CD4-positive, alpha-beta T cell treated with Interleukin-12 subunit alpha and Interleukin-12 subunit beta, for 1 hour (primary cell): ENCODE data around the gene PFKL.
"Not testable (repeated sequence)": the region's sequence is repeated elsewhere in the genome, so short reads cannot be mapped to it uniquely, and the experiment has no call there.

ENCODE experiments used
- DNase-seq: peaks from one replicate; pipeline ENCODE4 v3.0.0-alpha.2; 2020

PFKL gene

DNA sequence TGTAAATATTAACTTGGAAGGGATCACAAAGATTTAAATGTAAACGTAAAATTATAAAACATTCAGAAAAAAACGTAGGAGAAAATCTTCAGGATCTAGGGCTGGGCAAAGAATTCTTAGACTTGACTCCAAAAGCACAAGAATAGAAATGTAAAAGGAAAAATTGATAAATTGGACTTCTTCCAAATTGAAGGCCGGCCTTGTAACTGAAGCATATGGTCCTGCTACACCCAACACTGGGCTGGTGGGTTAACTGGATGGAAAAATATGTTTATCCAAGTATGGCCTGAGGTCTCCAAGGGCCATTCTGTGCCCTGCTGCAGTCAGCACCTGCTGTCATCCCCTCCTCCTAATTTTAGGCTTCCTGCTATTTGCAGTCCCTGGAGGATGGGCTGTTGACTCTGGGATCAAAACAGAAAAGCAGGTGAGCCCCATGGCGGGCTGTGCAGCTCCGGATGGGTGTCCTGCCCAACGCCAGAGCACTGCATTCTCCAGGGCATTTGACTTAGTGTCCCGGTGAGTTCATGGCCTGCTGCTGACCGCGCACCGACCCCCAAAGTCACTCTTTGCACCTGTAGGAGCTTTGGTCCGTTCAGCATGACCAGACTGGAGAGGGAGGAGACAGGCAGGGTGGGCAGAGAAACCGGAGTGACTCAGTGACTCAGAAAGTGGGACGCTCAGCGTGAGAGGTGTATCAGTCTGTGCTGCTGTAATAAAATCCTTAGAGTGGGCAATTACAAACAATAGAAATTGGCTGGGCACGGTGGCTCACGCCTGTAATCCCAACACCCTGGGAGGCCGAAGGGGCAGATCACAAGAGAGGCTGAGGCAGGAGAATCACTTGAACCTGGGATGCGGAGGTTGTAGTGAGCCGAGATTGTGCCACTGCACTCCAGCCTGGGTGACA lies 20.2 kb upstream of the PFKL start:
- DNase-seq: no peak

DNA sequence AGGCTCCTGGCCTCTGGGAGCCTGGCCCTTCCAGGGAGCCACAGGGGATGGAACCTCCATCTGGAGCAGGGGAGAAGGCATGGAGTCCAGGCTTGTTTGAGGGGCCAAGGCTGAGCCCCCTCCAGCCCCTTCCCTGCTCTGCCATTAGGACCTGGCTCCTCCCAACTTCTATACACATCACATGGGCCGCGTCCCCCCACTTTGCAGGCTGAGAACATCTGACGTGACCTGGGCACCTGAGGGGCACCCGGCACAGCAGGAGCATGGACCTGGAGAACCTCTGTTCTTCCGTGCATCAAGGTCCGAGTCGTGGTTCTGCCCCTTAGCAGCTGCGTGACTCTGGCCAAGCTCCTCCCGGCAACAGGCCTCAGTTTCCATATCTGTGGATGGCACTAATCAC lies 18.1 kb upstream of the PFKL start:
- DNase-seq: no peak

DNA sequence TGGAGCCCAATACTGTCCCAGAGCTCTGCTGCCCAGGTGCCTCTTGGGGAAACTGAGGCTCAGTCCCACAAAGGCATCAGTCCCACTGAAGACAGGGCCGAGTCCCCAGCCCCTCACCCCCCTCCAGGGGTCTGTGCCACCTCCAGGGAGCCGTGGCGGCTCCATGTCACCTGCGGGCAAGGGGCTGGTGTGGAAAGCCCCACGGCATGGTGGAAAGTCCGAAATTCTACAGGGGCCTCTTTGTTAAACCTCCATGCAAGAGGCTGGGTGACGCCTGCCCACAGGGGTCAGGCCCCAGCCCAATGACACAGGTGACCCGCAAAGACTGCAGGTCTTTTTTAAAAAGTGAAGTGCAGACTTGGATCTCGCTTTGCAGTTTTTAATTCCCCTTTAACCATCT lies 17.5 kb upstream of the PFKL start:
- no peak for DNase-seq

DNA sequence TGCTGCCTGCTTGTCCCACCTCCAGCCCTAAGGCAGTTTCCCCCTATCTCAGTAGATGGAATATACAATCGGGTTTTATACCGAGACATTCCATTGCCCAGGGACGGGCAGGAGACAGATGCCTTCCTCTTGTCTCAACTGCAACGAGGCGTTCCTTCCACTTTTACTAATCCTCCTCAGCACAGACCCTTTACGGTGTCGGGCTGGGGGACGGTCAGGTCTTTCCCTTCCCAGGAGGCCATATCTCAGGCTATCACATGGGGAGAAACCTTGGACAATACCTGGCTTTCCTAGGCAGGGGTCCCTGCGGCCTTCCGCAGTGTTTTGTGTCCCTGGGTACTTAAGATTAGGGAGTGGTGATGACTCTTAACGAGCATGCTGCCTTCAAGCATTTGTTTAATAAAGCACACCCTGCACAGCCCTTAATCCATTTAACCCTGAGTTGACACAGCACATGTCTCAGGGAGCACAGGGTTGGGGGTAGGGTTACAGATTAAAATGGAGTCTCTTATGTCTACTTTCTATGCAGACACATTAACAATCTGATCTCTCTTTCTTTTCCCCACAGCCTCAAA lies 16.6 kb upstream of the PFKL start:
- not testable (repeated sequence) for DNase-seq

DNA sequence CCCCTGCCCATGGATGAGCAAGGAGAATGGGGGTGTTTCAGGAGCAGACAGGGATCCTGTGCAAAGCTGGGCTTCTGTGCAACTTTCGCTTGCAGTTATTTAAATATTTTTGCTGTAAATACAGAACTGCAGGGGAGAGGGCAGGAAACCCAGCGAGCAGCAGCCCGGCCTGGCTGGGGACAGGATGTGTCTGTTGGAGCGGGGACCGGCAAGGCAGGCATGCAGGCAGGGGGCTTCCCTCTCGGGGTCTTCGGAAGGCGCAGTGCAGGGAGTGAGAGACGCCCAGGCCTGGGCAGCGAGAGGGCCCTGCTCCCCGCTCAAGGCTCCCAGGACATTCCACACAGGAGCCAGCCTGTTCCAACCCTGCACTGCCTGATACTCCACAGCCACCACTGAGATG lies 15.9 kb upstream of the PFKL start:
- DNase-seq: no peak

DNA sequence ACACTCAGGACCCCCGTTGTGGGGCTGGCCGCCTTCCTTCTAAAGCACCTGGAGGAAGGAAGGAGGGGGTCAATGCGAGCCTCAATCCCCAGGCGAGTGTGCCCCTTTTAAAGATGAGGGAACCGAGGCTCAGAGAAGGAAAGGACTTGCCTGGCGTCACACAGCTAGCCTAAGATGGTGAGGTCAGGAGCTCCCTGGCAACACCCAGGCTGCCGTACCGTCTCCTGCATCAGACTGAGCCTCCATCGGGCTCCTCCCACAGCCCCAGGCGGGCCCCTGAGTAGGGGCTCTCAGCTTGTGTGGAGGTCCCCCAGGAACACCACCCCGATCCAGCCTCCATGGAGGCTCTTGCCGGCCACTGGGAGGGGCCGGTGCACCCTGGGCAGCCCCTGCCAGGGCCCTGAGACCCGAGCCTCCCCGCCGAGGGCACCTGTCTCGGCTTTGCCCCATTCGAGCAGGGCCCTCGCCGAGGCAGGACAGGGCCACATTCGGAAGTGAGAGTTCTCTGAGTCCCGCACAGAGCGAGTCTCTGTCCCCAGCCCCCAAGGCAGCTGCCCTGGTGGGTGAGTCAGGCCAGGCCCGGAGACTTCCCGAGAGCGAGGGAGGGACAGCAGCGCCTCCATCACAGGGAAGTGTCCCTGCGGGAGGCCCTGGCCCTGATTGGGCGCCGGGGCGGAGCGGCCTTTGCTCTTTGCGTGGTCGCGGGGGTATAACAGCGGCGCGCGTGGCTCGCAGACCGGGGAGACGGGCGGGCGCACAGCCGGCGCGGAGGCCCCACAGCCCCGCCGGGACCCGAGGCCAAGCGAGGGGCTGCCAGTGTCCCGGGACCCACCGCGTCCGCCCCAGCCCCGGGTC lies 14.5 kb upstream of the PFKL start, which contains the start of gene AIRE:
AIRE (plus strand) TSS at position 739 of the 855 bp plus-strand sequence. CDS start 131 bp downstream, outside the sequence.
- DNase-seq: no peak

DNA sequence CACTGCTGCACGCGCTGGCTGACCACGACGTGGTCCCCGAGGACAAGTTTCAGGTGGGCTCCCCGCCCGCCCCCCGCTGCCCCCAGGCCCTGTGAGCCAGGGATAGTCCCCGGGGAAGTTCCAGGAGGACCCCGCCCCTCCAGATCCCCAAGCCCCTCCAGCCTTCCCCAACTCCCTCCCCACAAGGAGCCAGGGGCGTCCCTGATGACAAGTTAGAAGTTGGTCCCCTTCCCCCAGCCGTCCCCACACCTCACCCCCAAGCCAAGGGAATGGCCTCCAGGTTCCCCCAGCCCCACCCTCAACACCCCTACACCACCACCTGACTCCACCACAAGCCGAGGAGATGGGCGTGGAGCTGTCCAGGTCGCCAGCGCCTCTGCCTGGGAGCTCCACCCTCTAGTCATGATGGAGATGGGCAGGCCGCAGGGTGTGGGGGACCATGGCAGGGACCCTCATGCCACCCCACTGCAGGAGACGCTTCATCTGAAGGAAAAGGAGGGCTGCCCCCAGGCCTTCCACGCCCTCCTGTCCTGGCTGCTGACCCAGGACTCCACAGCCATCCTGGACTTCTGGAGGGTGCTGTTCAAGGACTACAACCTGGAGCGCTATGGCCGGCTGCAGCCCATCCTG lies 13.7 kb upstream of the PFKL start:
- no peak for DNase-seq

DNA sequence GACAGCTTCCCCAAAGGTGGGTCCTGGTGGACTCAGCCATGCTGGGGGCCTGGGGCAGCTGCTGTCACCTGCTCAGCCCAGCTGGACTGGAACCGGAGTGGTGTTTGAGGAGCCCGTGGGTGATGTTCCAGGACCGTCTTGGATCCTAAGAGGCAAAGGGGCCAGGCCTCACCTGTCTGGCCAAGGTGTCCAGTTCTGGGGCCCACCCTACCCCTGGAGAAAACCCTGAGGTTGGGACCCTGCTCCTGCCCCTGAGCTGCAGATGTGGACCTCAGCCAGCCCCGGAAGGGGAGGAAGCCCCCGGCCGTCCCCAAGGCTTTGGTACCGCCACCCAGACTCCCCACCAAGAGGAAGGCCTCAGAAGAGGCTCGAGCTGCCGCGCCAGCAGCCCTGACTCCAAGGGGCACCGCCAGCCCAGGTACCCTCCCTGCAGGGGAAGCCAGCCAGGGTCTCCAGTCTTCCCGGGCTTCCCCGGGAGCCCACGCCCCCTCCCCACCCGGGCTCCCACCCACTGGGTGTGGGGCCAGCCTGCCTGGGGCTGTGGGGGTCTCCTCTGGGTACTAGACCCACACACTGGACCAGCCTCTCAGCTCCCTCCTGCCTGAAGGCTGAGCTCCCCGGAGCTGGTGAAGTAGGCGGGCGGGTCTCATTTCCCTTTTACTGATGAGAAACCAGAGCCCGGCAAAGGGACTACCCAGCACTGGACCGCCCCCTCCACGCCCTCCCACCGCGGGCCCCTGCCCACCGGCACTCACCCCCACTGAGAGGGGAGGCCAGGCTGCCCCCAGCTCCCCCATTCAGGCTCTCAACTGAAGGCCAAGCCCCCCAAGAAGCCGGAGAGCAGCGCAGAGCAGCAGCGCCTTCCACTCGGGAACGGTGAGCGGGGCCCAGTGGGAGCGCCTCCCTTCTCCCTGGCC lies 12.9 kb upstream of the PFKL start:
- DNase-seq: no peak

DNA sequence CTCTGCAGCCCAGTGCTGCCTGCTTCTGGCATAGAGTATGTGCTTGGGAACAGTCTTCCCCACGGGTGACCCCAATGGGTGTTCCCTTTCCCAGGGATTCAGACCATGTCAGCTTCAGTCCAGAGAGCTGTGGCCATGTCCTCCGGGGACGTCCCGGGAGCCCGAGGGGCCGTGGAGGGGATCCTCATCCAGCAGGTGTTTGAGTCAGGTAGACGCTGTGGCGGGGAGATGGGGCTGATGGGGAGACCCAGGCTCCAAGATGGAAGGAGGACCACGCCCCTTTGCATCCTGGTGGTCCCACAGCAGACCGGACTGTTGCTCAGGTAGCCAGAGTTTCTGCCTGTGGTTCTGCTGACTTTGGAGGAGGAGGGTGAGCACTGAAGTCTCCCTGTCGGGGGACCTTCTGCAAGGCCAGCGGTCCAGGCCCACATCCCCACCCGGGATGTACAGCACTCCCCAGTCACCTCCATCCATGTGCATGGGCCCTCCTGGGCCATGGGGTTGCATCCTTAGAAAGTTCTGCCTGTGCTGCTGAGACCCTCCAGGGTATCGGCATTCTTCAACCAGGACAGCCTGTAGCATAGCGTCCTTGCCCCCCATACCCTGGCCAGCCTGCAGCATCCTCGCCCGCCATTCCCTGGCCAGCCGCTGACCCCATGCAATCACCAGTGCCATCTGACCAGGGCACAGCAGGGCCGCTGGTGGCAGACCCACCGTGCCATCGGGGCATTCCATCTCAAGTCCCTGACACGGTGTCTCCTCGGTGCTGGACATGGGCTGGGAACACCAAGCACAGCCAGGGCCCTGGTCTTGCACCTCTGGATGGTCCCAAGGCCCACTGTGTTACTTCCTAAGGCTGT lies 11.4 kb upstream of the PFKL start:
- no peak for DNase-seq

DNA sequence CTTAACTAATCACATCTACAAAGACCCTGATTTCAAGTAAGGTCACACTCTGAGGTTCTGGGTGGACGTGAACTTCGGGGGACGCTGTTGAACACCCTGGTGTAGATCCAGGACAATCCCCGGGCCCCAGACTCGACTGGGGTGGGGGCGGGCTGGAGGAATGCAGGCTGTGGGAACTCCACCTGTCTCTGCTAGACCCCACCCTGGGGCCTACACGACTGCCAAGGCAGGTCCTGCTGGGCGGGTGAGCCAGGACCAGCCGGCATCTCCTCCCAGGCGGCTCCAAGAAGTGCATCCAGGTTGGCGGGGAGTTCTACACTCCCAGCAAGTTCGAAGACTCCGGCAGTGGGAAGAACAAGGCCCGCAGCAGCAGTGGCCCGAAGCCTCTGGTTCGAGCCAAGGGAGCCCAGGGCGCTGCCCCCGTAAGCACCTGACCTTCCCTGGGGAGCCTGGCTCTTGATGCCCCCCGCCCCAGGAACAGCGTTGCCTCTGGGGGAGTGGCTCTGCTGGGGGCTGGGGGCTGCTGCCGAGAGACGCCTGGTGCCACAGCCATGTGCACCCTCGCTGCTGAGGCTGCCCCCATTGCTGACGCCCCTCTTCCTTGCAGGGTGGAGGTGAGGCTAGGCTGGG lies 10.4 kb upstream of the PFKL start:
- DNase-seq: no peak

DNA sequence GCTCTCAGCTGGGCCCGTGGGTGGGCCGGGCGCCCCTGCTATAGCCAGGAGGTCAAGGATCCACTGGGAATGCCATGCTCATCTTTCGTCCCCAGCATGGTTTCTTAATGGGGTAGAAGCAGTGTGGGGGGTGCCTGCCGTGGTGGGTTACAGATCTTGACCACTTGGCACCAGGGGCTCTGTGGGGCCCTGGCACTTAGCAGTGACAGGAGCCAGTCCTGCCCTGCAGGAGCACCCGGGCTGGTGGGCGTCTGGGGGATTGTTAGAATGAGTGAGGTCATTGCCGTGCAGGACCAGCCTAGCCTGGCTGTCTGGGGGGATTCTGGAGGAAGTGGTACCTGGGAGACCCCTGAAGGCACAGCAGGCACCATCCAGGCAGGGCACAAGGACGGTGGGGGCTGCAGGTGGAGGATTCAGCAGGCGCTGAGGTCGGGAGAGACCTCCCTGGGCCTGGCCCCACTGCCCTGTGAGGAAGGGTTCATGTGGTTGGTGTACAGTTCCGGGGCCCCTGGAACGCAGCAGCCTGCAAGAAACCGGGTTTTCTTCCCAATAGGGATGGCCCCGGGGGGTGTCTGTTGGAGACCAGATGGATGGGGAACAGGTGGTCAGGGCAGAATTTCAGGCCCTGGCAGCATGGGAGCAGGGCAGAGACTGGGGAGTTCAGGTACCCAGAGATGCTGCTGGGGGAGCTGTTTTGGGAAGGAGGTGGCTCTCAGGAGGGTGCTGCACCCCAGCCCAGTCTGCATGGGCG lies 9.4 kb upstream of the PFKL start:
- DNase-seq: no peak

DNA sequence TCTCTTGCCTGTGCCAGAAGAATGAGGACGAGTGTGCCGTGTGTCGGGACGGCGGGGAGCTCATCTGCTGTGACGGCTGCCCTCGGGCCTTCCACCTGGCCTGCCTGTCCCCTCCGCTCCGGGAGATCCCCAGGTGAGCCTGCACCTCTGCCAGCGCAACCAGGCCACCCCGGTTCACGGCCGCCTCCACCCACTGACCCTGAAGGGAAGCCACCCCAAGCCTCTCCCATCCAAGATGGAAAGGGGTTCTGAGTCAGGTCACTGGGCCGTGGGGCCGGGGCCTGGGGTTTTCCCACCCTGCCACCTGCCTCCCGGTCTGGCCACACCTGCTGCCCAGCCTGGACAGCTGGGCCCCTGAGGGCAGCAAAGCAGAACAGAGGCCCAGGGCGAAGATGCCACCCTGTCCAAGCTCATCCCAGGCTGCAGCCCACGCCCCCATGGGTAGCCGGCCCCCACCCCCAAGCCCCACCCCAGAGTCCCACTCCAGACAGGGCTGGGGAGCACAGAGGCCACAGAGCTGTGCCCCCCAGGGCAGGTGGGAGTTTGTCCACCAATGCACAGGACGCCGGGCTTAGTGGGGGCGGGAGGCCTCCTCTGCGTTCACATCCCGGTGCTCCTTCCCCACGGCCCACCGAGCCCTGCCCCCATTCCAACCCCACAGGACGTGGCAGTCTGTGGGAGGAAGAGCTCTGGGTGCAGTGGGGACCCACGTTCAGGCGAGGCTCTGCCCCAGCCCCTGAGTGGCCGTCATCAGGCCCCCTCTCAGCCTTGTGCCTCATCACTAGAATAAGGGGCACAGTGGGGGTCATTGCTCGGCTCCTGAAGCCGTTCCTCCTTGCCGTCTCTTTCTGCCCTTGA lies 8.5 kb upstream of the PFKL start:
- DNase-seq: no peak

DNA sequence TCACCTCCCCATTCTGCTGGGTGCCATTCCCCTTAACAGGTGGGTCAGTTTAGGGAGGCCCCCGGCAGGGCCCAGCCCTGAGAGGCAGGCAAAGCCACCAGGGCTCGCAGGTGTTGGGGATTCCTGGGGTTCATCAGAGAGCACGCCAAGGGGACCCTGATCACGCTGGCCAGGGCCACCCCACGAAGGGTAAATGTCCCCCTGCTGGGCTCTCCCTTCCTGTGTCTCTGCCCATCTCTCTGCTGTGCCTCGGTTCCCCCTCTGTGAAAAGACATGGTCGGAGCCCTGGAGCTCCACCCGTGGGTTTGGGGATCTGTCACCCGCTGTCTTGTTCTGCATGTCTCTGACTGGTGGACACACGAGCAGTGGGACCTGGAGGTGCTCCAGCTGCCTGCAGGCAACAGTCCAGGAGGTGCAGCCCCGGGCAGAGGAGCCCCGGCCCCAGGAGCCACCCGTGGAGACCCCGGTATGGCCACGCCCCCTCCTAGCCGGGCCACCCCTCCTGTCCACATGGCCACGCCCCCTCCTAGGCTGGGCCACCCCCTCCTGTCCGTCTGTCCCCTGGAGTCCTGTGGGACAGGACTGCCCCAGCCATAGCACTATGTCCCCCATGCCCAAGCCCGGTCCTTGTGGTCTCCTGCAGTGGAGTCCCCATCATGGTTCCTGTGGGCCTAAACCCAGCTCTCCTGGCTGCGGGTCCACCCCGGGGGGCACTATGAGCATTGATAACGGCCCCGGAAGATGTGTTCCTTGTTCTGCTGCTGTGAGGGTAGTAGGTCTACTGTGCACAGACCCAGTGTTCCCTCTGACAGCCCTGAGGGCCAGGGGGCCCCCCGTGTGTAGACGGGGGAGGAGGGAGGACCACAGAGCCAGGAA lies 7.7 kb upstream of the PFKL start:
- DNase-seq: no peak

DNA sequence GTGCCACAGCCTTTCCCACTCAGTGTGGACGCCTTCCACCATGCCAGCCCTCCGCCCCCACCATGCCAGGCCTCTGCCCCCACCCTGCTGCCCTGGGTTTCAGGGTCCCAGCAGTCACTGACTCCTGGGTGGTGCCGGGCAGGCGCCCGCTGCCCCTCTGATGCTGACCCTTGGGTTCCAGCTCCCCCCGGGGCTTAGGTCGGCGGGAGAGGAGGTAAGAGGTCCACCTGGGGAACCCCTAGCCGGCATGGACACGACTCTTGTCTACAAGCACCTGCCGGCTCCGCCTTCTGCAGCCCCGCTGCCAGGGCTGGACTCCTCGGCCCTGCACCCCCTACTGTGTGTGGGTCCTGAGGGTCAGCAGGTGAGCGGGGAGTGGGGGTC lies 7.0 kb upstream of the PFKL start:
- DNase-seq: no peak

DNA sequence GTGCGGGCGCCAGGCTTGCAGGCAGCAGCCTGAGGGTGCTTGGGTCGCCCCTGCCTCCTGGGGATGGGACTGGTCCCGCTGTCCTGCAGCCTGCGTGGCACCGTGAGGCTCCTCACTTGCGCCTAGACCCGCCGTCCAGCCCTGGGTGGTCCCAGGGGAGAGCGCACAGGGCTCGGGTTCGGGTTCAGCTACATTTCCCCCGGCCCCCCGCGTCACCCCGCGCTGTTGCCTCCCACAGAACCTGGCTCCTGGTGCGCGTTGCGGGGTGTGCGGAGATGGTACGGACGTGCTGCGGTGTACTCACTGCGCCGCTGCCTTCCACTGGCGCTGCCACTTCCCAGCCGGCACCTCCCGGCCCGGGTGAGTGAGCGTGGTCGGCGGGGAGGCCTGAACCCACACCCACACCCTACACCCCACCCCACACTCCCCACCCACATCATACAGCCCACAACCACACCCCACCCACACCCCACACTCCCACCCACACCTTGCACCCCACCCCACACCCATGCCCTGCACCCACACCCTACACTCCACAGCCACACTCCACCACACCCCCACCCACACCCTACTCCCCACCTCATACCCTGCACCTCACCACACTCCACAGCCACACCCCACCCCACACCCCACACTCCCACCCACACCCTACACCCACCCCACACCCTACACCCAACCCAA lies 6.2 kb upstream of the PFKL start:
- DNase-seq: peak; percentile 67

DNA sequence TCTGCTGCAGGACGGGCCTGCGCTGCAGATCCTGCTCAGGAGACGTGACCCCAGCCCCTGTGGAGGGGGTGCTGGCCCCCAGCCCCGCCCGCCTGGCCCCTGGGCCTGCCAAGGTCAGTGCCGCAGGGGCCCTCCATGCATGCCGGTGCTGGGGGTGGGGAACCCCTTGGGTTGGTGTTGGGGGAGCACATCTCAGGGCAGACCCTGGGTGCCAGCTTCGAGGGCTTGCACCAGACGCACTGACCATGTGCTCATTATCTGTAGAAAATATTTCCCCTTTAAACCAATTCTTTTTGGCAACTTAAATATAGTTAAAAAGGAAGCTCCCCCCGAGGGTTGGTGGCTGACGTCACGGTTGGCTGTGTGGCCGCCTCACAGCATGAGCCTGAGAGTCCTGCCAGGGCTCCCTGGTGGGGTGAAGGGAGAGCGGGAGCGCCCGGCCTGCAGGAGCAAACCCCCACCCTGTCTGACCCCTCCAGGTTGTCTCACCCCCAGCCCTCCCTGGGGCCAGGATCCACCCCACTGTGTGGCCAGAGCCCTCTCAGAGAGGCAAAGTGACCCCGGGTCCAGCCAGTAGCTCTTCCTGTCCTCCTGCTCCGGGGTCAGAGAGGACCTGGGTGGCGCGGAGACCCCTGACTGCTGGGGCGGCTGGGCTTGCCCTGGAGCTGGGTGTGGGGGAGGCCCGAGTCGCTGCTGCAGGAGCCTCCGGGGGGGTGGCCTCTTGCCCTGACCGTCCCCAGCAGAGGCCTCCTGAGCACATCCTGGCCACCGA lies 5.3 kb upstream of the PFKL start:
- DNase-seq: no peak
